H1 (cell line): ENCODE measurements around the gene RNU6-1. TPM values are rescaled to one million over a fixed set of nuclear protein-coding genes. Genes with fewer than 3 reads are reported as not detected.

Source experiments
- ASH2L ChIP-seq: fragments of 200-600, 300-600 bp; sonication (generic); IDR thresholded peaks from one replicate; pipeline ENCODE4 v1.7.1; 2017; ENCODE audit warnings: low read length
- ATF3 ChIP-seq: IDR thresholded peaks from 2 replicates; pipeline ENCODE4 v1.6.1; 2011; ENCODE audit warnings: low read depth, mild to moderate bottlenecking, low read length; ENCODE audit not compliant: insufficient read depth
- CBX8 ChIP-seq: fragments of 300-800, 300-1000 bp; sonication (generic); IDR thresholded peaks from 2 replicates; pipeline ENCODE4 v1.7.1; 2016; ENCODE audit warnings: low read depth, low read length, borderline replicate concordance
- CEBPB ChIP-seq: IDR thresholded peaks from 2 replicates; pipeline ENCODE4 v1.6.1; 2012; ENCODE audit warnings: low read depth, low read length
- FOSL1 ChIP-seq: IDR thresholded peaks from 2 replicates; pipeline ENCODE4 v1.6.1; 2011; ENCODE audit warnings: mild to moderate bottlenecking, low read depth, low read length, moderate library complexity; ENCODE audit not compliant: insufficient read depth
- GTF2F1 ChIP-seq: IDR thresholded peaks from 2 replicates; pipeline ENCODE4 v1.6.1; 2012; ENCODE audit warnings: low read depth, low read length, improper control_type of control experiment, borderline replicate concordance
- HDAC2 ChIP-seq, 2 experiments: fragments of 300-600 bp in 1 of 2; sonication (generic) in 1 of 2; IDR thresholded peaks; 2 replicates each; pipeline ENCODE4 v1.6.1; 2011 to 2012; ENCODE audit warnings: low read depth in 2 of 2, low read length in 2 of 2, mild to moderate bottlenecking in 2 of 2, moderate library complexity in 2 of 2, borderline replicate concordance in 1 of 2, inconsistent platforms in 1 of 2
- HDAC6 ChIP-seq: IDR thresholded peaks from one replicate; pipeline ENCODE4 v1.7.1; 2012; ENCODE audit warnings: low read depth, mild to moderate bottlenecking, inconsistent platforms, low read length, moderate library complexity
- JUND ChIP-seq: IDR thresholded peaks from 2 replicates; pipeline ENCODE4 v1.6.1; 2011; ENCODE audit warnings: mild to moderate bottlenecking, improper control_type of control experiment, low read length
- KDM1A ChIP-seq: fragments of 200-600, 300-600 bp; sonication (generic); IDR thresholded peaks from 2 replicates; pipeline ENCODE4 v1.7.1; 2016; ENCODE audit warnings: mild to moderate bottlenecking, low read length, borderline replicate concordance
- KDM4A ChIP-seq: IDR thresholded peaks from one replicate; pipeline ENCODE4 v1.7.1; 2012; ENCODE audit warnings: low read depth, mild to moderate bottlenecking, moderate library complexity, low read length, inconsistent platforms; ENCODE audit not compliant: severe bottlenecking
- KDM5A ChIP-seq: fragments of 200-600 bp; IDR thresholded peaks from 2 replicates; pipeline ENCODE4 v1.7.1; 2012; ENCODE audit warnings: mild to moderate bottlenecking, low read length, inconsistent platforms, mixed read lengths
- POU5F1 ChIP-seq: IDR thresholded peaks from 2 replicates; pipeline ENCODE4 v1.6.1; 2011; ENCODE audit warnings: low read depth, mild to moderate bottlenecking, low read length, moderate library complexity
- RAD21 ChIP-seq, 2 experiments: IDR thresholded peaks in 1 of 2; conservative IDR thresholded peaks in 1 of 2; 2 replicates each; pipeline ENCODE4 v1.6.1; 2011; ENCODE audit warnings: low read depth in 2 of 2, low read length in 2 of 2, improper control_type of control experiment in 1 of 2, inconsistent platforms in 1 of 2, mild to moderate bottlenecking in 1 of 2, moderate library complexity in 1 of 2
- RXRA ChIP-seq: IDR thresholded peaks from 2 replicates; pipeline ENCODE4 v1.6.1; 2011; ENCODE audit warnings: low read depth, mild to moderate bottlenecking, low read length, moderate library complexity; ENCODE audit not compliant: insufficient read depth
- SP1 ChIP-seq: IDR thresholded peaks from 2 replicates; pipeline ENCODE4 v1.6.1; 2011; ENCODE audit warnings: low read depth, low read length
- TBP ChIP-seq: IDR thresholded peaks from 2 replicates; pipeline ENCODE4 v1.6.1; 2011; ENCODE audit warnings: low read depth, low read length, improper control_type of control experiment
- YY1 ChIP-seq: IDR thresholded peaks from 2 replicates; pipeline ENCODE4 v1.6.1; 2011; ENCODE audit warnings: low read depth, mild to moderate bottlenecking, low read length
- ZNF274 ChIP-seq: IDR thresholded peaks from 2 replicates; pipeline ENCODE4 v1.7.0; 2012; ENCODE audit warnings: low read length, borderline replicate concordance; ENCODE audit errors: extremely low read depth
- polyA plus RNA-seq, 7 experiments: library from polyadenylated mRNA; depleted of rRNA in 3 of 7; stranded (reverse) in 5 of 7; unstranded in 2 of 7; fragments of >200 nt in 5 of 7; fragments of 200-250 nt in 2 of 7; gene quantifications; 1 replicate in 5 of 7; 2 replicates in 1 of 7; 4 replicates in 1 of 7; pipeline versions ENCODE4 v1.2.1 to v1.2.3, GENCODE V29; 2011 to 2013; ENCODE audit warnings: missing spikeins in 2 of 7, mixed read lengths in 2 of 7
- total RNA-seq: library from RNA; stranded (reverse); fragmentation: NEBNext Ultra II Directional; extraction: Animal tissue kit (Norgen Biotek cat#: 25700); gene quantifications from 2 replicates; pipeline ENCODE4 v1.2.1, GENCODE V29; 2021

Gene RNU6-1
- total and polyA plus RNA-seq, 2 of the 8 experiments (the other 6 are each of a cell fraction or from before 2014, with no cell fraction given): not detected

DNA sequence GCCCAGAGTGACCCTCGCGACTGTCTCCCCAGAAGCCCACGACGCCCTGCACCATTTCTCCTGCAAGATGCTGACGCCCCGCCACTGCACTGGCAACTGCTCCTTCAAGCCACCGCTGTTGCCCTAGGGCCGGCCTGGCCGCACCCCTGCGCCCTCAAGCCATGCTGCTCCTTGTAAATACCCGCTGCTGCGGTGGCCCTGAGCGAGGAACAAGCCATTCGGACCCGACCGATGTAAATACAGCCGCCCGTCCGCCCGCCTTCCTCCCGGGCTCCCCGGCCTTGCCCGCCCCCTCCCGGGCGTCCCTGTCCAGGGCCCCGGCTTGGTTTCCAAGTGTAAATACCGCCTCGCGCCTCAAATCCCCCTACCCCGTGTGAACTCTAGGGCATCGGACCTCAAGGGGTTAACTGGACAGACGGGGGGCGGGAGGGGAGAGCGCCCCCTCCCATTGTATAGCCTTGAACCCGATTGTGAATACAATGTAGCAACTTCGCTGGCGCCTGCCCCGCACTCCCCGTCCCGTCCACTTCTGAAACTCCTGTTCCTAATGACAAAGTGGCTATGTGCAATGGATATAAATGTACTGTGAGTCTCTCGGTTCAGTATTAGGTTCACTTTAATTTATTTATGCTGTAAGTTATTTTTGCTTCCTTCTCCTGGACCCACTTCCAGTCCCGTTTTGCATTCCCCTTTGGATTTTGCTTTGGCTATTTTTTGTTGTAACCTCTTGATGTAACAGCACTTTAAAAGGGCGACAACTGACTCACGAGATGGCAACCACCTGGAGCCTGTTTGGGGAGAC is 5.9 kb downstream of the RNU6-1 start (continued):
- TF ChIP-seq POU5F1 (no peak), ZNF274 (no peak), HDAC2 (IDR thresholded peaks at IDR 0.05; ENCODE audit: borderline replicate concordance in 1 of 2, low read depth in 2 of 2, low read length in 2 of 2) (0 out of 4 replicates have a peak, but pooled peaks of 1 of the 2 experiments have one; percentile 28), FOSL1 (no peak), JUND (no peak), KDM4A (peak; percentile 19), ATF3 (no peak), HDAC6 (no peak), CEBPB (no peak), CBX8 (no peak), TBP (peak; percentile 22; the same call in 1 of the 2 replicates), RAD21 (IDR thresholded peaks at IDR 0.05 in 1 of 2, conservative IDR thresholded peaks at IDR 0.05 in 1 of 2; ENCODE audit: low read depth in 2 of 2, low read length in 2 of 2) (peak; percentile 57 to 77), GTF2F1 (no peak), ASH2L (no peak), KDM5A (no peak), KDM1A (no peak), RXRA (no peak), SP1 (no peak), YY1 (0 out of 2 replicates have a peak, but pooled peaks have one; percentile 41)
- TF ChIP-seq, all 59 proteins: peak for 12
